ENCODE measurements around the gene PEAK1.

- TF ChIP-seq CTCF (optimal IDR thresholded peaks at IDR 0.05 in 1 of 3, IDR thresholded peaks at IDR 0.05 in 1 of 3, conservative IDR thresholded peaks at IDR 0.05 in 1 of 3; ENCODE audit: extremely low read depth in 1 of 3, insufficient read depth in 2 of 3, low read length in 3 of 3) = no peak
- TF ChIP-seq EZH2 (IDR thresholded peaks at IDR 0.05; ENCODE audit: low read length) = no peak
Measured at GRCh38 chr15:77076323-77076915, 343.5 kb downstream of the PEAK1 start.

Measured in keratinocyte (primary cell).